GM12878 (cell line): ENCODE results near the gene ASMTL. TPM values are rescaled to one million over a fixed set of nuclear protein-coding genes. Genes with fewer than 3 reads are reported as not detected.

Source experiments
- BACH1 ChIP-seq: fragments of 450-650 bp; IDR thresholded peaks from 2 replicates; pipeline ENCODE4 v1.6.1; 2017; ENCODE audit warnings: mild to moderate bottlenecking, borderline replicate concordance
- CBX5 ChIP-seq: sonication (generic); IDR thresholded peaks from 2 replicates; pipeline ENCODE4 v1.6.1; 2016; ENCODE audit warnings: low read depth, moderate library complexity, mild to moderate bottlenecking, inconsistent platforms
- CHD2 ChIP-seq: IDR thresholded peaks from 2 replicates; pipeline ENCODE4 v1.6.1; 2011; ENCODE audit warnings: low read depth, low read length, improper control_type of control experiment, borderline replicate concordance
- CREB1 ChIP-seq: IDR thresholded peaks from 2 replicates; pipeline ENCODE4 v1.6.1; 2012; ENCODE audit warnings: low read depth, mild to moderate bottlenecking, inconsistent platforms
- HCFC1 ChIP-seq: fragments of 150-350 bp; IDR thresholded peaks from 2 replicates; pipeline ENCODE4 v1.6.1; 2014; ENCODE audit warnings: low read length
- IKZF1 ChIP-seq: fragments of 450-650 bp; conservative IDR thresholded peaks from 2 replicates; pipeline ENCODE4 v1.6.1; 2017; ENCODE audit warnings: antibody characterized with exemption, mild to moderate bottlenecking
- IKZF2 ChIP-seq, 2 experiments: fragments of 450-650 bp; IDR thresholded peaks; 2 replicates each; pipeline ENCODE4 v1.6.1; 2017; ENCODE audit warnings: mild to moderate bottlenecking in 2 of 2, moderate library complexity in 2 of 2
- IRF4 ChIP-seq: IDR thresholded peaks from 2 replicates; pipeline ENCODE4 v1.6.1; 2011; ENCODE audit warnings: low read depth, low read length
- JUNB ChIP-seq: IDR thresholded peaks from 2 replicates; pipeline ENCODE4 v1.6.1; 2016; ENCODE audit warnings: antibody characterized with exemption, mild to moderate bottlenecking
- LARP7 ChIP-seq: fragments of 450-650 bp; IDR thresholded peaks from 2 replicates; pipeline ENCODE4 v1.6.1; 2017; ENCODE audit warnings: mild to moderate bottlenecking
- MTA3 ChIP-seq: IDR thresholded peaks from 2 replicates; pipeline ENCODE4 v1.6.1; 2012; ENCODE audit warnings: low read length, inconsistent platforms, borderline replicate concordance
- MXI1 ChIP-seq: fragments of 150-350 bp; IDR thresholded peaks from 2 replicates; pipeline ENCODE4 v1.6.1; 2011; ENCODE audit warnings: low read depth, mild to moderate bottlenecking, inconsistent platforms, low read length, improper control_type of control experiment
- NBN ChIP-seq: fragments of 450-650 bp; IDR thresholded peaks from 2 replicates; pipeline ENCODE4 v1.6.1; 2016
- NFXL1 ChIP-seq: fragments of 450-650 bp; IDR thresholded peaks from 2 replicates; pipeline ENCODE4 v1.6.1; 2017; ENCODE audit warnings: antibody characterized with exemption, mild to moderate bottlenecking, borderline replicate concordance
- NFYA ChIP-seq: IDR thresholded peaks from 2 replicates; pipeline ENCODE4 v1.6.1; 2011; ENCODE audit warnings: low read depth, mild to moderate bottlenecking, low read length, improper control_type of control experiment, borderline replicate concordance
- NR2F1 ChIP-seq: fragments of 450-650 bp; conservative IDR thresholded peaks from 2 replicates; pipeline ENCODE4 v1.6.1; 2017; ENCODE audit warnings: mild to moderate bottlenecking
- PAX5 ChIP-seq: IDR thresholded peaks from 2 replicates; pipeline ENCODE4 v1.6.1; 2011; ENCODE audit warnings: low read depth, low read length, borderline replicate concordance
- SMAD1 ChIP-seq: fragments of 450-650 bp; IDR thresholded peaks from 2 replicates; pipeline ENCODE4 v1.6.1; 2018; ENCODE audit warnings: mild to moderate bottlenecking, low read depth; ENCODE audit not compliant: partially characterized antibody
- TARDBP ChIP-seq: IDR thresholded peaks from 2 replicates; pipeline ENCODE4 v1.6.1; 2016; ENCODE audit warnings: borderline replicate concordance
- TBL1XR1 ChIP-seq: IDR thresholded peaks from 2 replicates; pipeline ENCODE4 v1.6.1; 2012; ENCODE audit warnings: low read depth, low read length, improper control_type of control experiment
- ZNF217 ChIP-seq: fragments of 450-650 bp; IDR thresholded peaks from 2 replicates; pipeline ENCODE4 v1.6.1; 2017; ENCODE audit warnings: antibody characterized with exemption, mild to moderate bottlenecking
- ZNF274 ChIP-seq: IDR thresholded peaks from one replicate; pipeline ENCODE4 v1.8.0; 2011; ENCODE audit not compliant: insufficient read length, insufficient read depth
- ZNF622 ChIP-seq: fragments of 450-650 bp; IDR thresholded peaks from 2 replicates; pipeline ENCODE4 v1.6.1; 2017; ENCODE audit warnings: mild to moderate bottlenecking, inconsistent platforms
- polyA plus RNA-seq, 11 experiments: library from polyadenylated mRNA; depleted of rRNA in 4 of 11; unstranded in 6 of 11; stranded (reverse) in 5 of 11; fragments of >200 nt; fragmentation: Nextera tagmentation in 4 of 11; fragmentation: Illumina TruSeq in 1 of 11; extraction: Ambion mirVana in 4 of 11; extraction: Trizol in 1 of 11; gene quantifications; 1 replicate in 1 of 11; 2 replicates in 10 of 11; pipeline versions ENCODE4 v1.2.1 to v1.2.3, GENCODE V29; 2011 to 2016; ENCODE audit warnings: inconsistent platforms in 2 of 11, missing spikeins in 2 of 11, low read depth in 1 of 11
- total RNA-seq, 4 experiments: library from RNA; depleted of rRNA in 3 of 4; stranded (reverse); fragments of >200 nt in 3 of 4; fragmentation: Illumina TruSeq in 1 of 4; extraction: Trizol in 1 of 4; gene quantifications; 2 replicates each; pipeline versions ENCODE4 v1.2.1 to v1.2.3, GENCODE V29; 2013 to 2021
- TF ChIP-seq, protein P1 (sequence below): fragments of 450-650 bp; IDR thresholded peaks from 2 replicates; pipeline ENCODE4 v1.6.1; 2017; ENCODE audit warnings: mild to moderate bottlenecking, moderate library complexity
- TF ChIP-seq, protein P2 (sequence below): IDR thresholded peaks from 2 replicates; pipeline ENCODE4 v1.6.1; 2011; ENCODE audit warnings: borderline replicate concordance, low read depth, mild to moderate bottlenecking, moderate library complexity, mixed read lengths, low read length; ENCODE audit not compliant: insufficient read depth; ENCODE audit errors: extremely low read length
- TF ChIP-seq, protein P3 (sequence below): fragments of 450-650 bp; IDR thresholded peaks from 2 replicates; pipeline ENCODE4 v1.6.1; 2014; ENCODE audit warnings: mild to moderate bottlenecking

ASMTL gene
- total and polyA plus RNA-seq, 10 of the 15 experiments (the other 5 are each of a cell fraction or from before 2014, with no cell fraction given) = 1.6 to 51.9 (median 32.1) TPM

DNA sequence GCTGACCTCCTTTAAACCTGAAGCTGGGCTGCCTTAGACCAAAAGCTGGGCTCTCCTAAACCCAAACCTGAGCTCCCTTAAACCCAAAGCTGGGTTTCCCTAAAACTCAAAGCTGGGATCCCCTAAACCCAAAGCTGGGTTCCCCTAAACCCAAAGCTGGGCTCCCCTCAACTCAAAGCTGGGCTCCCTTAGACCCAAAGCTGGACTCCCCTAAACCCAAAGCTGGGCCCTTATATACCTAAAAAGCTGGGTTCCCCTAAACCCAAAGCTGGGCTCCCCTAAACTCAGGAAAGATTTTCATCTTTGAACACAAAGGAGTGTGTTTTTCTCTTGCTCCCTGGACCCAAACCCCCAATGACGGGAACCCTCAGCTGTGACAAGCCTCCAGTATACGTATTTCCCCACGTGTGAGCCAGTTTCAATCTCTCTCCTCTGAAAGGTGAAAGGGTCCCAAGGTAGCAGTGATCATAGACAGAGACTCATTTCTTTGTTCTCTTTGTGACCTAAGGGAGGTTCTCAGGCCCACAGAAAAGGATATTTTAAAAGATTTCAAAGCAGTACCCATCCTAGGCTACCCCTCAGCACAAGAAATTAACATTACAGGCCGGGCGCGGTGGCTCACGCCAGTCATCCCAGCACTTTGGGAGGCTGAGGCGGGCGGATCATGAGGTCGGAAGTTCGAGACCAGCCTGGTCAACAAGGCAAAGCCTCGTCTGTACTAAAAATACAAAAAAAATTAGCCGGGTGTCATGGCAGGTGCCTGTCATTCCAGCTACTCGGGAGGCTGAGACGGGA, 31.3 kb upstream of the ASMTL start (continued):
- TF ChIP-seq, protein P1, sequence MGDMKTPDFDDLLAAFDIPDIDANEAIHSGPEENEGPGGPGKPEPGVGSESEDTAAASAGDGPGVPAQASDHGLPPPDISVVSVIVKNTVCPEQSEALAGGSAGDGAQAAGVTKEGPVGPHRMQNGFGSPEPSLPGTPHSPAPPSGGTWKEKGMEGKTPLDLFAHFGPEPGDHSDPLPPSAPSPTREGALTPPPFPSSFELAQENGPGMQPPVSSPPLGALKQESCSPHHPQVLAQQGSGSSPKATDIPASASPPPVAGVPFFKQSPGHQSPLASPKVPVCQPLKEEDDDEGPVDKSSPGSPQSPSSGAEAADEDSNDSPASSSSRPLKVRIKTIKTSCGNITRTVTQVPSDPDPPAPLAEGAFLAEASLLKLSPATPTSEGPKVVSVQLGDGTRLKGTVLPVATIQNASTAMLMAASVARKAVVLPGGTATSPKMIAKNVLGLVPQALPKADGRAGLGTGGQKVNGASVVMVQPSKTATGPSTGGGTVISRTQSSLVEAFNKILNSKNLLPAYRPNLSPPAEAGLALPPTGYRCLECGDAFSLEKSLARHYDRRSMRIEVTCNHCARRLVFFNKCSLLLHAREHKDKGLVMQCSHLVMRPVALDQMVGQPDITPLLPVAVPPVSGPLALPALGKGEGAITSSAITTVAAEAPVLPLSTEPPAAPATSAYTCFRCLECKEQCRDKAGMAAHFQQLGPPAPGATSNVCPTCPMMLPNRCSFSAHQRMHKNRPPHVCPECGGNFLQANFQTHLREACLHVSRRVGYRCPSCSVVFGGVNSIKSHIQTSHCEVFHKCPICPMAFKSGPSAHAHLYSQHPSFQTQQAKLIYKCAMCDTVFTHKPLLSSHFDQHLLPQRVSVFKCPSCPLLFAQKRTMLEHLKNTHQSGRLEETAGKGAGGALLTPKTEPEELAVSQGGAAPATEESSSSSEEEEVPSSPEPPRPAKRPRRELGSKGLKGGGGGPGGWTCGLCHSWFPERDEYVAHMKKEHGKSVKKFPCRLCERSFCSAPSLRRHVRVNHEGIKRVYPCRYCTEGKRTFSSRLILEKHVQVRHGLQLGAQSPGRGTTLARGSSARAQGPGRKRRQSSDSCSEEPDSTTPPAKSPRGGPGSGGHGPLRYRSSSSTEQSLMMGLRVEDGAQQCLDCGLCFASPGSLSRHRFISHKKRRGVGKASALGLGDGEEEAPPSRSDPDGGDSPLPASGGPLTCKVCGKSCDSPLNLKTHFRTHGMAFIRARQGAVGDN = peak; percentile 97
- TF ChIP-seq CBX5 (peak; percentile 66), LARP7 (no peak), IRF4 (no peak), BACH1 (peak; percentile 15; the same call in 1 of the 2 replicates), CHD2 (peak; percentile 78; the same call in 1 of the 2 replicates), JUNB (peak; percentile 36; the same call in 1 of the 2 replicates), TBL1XR1 (peak; percentile 39; the same call in 1 of the 2 replicates), MXI1 (peak; percentile 77; the same call in 1 of the 2 replicates), HCFC1 (no peak), CREB1 (peak; percentile 82), ZNF274 (no peak), TARDBP (no peak), MTA3 (peak; percentile 66; the same call in 1 of the 2 replicates), PAX5 (peak; percentile 65; the same call in 1 of the 2 replicates), NR2F1 (peak; percentile 89), ZNF622 (no peak), ZNF217 (peak; percentile 92), IKZF2 (IDR thresholded peaks at IDR 0.05) (peak; percentile 62 to 68), NFYA (no peak), NFXL1 (no peak), NBN (peak; percentile 78; the same call in 1 of the 2 replicates), IKZF1 (peak; percentile 61), SMAD1 (peak; percentile 69)
- TF ChIP-seq, protein P2, sequence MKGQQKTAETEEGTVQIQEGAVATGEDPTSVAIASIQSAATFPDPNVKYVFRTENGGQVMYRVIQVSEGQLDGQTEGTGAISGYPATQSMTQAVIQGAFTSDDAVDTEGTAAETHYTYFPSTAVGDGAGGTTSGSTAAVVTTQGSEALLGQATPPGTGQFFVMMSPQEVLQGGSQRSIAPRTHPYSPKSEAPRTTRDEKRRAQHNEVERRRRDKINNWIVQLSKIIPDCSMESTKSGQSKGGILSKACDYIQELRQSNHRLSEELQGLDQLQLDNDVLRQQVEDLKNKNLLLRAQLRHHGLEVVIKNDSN = peak; percentile 6
- TF ChIP-seq, protein P3, sequence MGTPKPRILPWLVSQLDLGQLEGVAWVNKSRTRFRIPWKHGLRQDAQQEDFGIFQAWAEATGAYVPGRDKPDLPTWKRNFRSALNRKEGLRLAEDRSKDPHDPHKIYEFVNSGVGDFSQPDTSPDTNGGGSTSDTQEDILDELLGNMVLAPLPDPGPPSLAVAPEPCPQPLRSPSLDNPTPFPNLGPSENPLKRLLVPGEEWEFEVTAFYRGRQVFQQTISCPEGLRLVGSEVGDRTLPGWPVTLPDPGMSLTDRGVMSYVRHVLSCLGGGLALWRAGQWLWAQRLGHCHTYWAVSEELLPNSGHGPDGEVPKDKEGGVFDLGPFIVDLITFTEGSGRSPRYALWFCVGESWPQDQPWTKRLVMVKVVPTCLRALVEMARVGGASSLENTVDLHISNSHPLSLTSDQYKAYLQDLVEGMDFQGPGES = no peak
